Calu3 (cell line): Measurements from ENCODE around the gene HOOK2. TPM values are rescaled to one million over a fixed set of nuclear protein-coding genes. Genes with fewer than 3 reads are reported as not detected.

ENCODE experiments used
- BruUV-seq: library from RNA; stranded (reverse); fragments of 400-500 nt; replicated peaks from 2 replicates; lab custom pipeline; 2021; lab: Mats Ljungman, UMichigan
- CTCF ChIA-PET: fragments of 300-600 bp; sonication (Branson Sonifier 250); formaldehyde crosslinking; loops from one replicate; lab custom pipeline; 2022; ENCODE audit warnings: antibody characterized with exemption; lab: Charles Lee
- DNase-seq: peaks from one replicate; pipeline ENCODE4 v3.0.0; 2022
- H3K27ac Mint-ChIP-seq: one replicate; pipeline ENCODE4 v1.8.0; 2022; ENCODE audit warnings: mixed read lengths; ENCODE audit not compliant: unreplicated experiment
- H3K27me3 Mint-ChIP-seq: one replicate; pipeline ENCODE4 v1.8.0; 2022; ENCODE audit warnings: mixed read lengths; ENCODE audit not compliant: unreplicated experiment
- H3K36me3 Mint-ChIP-seq: one replicate; pipeline ENCODE4 v1.8.0; 2022; ENCODE audit warnings: mild to moderate bottlenecking, moderate library complexity, mixed read lengths; ENCODE audit not compliant: insufficient read depth, unreplicated experiment
- H3K4me1 Mint-ChIP-seq: one replicate; pipeline ENCODE4 v1.8.0; 2022; ENCODE audit warnings: mild to moderate bottlenecking, low read depth, mixed read lengths; ENCODE audit not compliant: unreplicated experiment
- H3K4me3 Mint-ChIP-seq: one replicate; pipeline ENCODE4 v1.8.0; 2022; ENCODE audit warnings: mild to moderate bottlenecking, low read depth, moderate library complexity, mixed read lengths; ENCODE audit not compliant: unreplicated experiment
- H3K9me3 Mint-ChIP-seq: one replicate; pipeline ENCODE4 v1.8.0; 2022; ENCODE audit warnings: low read depth, mixed read lengths; ENCODE audit not compliant: unreplicated experiment
- CTCF ChIP-seq: fragments of 200-600 bp; IDR thresholded peaks from one replicate; pipeline ENCODE4 v1.8.0; 2022; ENCODE audit warnings: antibody characterized with exemption; ENCODE audit not compliant: unreplicated experiment
- intact Hi-C: fragments of 100-400 bp; cut with micrococcal nuclease; formaldehyde crosslinking; loops from one replicate; pipeline ENCODE4 v1.10.0; 2022; ENCODE audit not compliant: unreplicated experiment
- total RNA-seq: library from RNA; stranded (reverse); gene quantifications from 2 replicates; pipeline ENCODE4 v1.2.3, GENCODE V29; 2022

Gene HOOK2
- total RNA-seq, 1 experiment from 2014 or later, result 69.0 TPM

- peaks cover 78% of the 10 kb centered on the region for H3K36me3 Mint-ChIP-seq
Observed at GRCh38 chr19:12793290-12794195, 18.2 kb upstream of the HOOK2 start.

DNA sequence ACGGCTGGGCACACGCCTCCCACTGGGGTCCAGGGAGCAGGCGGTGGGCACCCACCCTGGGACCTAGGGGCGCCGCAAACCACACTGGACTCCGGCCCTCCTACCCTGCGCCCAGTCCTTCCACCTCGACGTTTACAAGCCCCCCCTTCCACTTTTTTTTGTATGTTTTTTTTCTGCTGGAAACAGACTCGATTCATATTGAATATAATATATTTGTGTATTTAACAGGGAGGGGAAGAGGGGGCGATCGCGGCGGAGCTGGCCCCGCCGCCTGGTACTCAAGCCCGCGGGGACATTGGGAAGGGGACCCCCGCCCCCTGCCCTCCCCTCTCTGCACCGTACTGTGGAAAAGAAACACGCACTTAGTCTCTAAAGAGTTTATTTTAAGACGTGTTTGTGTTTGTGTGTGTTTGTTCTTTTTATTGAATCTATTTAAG lies 17.5 kb upstream of the HOOK2 start:
- H3K4me1 Mint-ChIP-seq, result peaks cover 36% of the 10 kb centered on the region
- peak overlapping the region; percentile 98 for H3K27ac Mint-ChIP-seq
- DNase-seq, result no peak
- TSS peak; percentile 71 for BruUV-seq
- H3K36me3 Mint-ChIP-seq, result peaks cover 76% of the 10 kb centered on the region
- CTCF ChIA-PET, result interaction anchor here (1.3 to 3.0 kb wide), 2 partner anchors 10 to 15 kb away, joined by 3 to 17 read pairs; no protein-coding TSS in a partner anchor
- intact Hi-C loops, result no loop called here
- peak overlapping the region; percentile 86 for H3K4me3 Mint-ChIP-seq
- no peak for TF ChIP-seq CTCF
- H3K9me3 Mint-ChIP-seq, result no peaks in the 10 kb centered on the region
- no peaks in the 10 kb centered on the region for H3K27me3 Mint-ChIP-seq

More at GRCh38 chr19:12793290-12794195, 18.2 kb upstream of the HOOK2 start:
- TF ChIP-seq CTCF, result no peak
- Mint-ChIP-seq H3K4me3 (peak overlapping the region; percentile 86), H3K27me3 (no peaks in the 10 kb centered on the region), H3K4me1 (peaks cover 31% of the 10 kb centered on the region), H3K9me3 (no peaks in the 10 kb centered on the region), H3K27ac (peak overlapping the region; percentile 98)
- BruUV-seq, result no TSS peak
- CTCF ChIA-PET, result interaction anchor here (1.3 to 3.0 kb wide), 2 partner anchors 11 to 15 kb away, joined by 3 to 17 read pairs; no protein-coding TSS in a partner anchor
- peak; percentile 91 for DNase-seq
- intact Hi-C loops, result no loop called here

DNA sequence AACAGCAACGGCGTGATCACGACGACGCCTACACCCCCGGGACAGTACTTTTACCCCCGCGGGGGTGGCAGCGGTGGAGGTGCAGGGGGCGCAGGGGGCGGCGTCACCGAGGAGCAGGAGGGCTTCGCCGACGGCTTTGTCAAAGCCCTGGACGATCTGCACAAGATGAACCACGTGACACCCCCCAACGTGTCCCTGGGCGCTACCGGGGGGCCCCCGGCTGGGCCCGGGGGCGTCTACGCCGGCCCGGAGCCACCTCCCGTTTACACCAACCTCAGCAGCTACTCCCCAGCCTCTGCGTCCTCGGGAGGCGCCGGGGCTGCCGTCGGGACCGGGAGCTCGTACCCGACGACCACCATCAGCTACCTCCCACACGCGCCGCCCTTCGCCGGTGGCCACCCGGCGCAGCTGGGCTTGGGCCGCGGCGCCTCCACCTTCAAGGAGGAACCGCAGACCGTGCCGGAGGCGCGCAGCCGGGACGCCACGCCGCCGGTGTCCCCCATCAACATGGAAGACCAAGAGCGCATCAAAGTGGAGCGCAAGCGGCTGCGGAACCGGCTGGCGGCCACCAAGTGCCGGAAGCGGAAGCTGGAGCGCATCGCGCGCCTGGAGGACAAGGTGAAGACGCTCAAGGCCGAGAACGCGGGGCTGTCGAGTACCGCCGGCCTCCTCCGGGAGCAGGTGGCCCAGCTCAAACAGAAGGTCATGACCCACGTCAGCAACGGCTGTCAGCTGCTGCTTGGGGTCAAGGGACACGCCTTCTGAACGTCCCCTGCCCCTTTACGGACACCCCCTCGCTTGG lies 16.9 kb upstream of the HOOK2 start:
- H3K27ac Mint-ChIP-seq, result peak overlapping the region; percentile 98
- H3K4me1 Mint-ChIP-seq, result peaks cover 36% of the 10 kb centered on the region
- H3K27me3 Mint-ChIP-seq, result no peaks in the 10 kb centered on the region
- TSS peak; percentile 83 for BruUV-seq
- peak overlapping the region; percentile 86 for H3K4me3 Mint-ChIP-seq
- intact Hi-C loops, result no loop called here
- H3K9me3 Mint-ChIP-seq, result no peaks in the 10 kb centered on the region
- CTCF ChIA-PET, result interaction anchor here (0.7 to 3.0 kb wide), 3 partner anchors 10 to 1268 kb away, joined by 3 to 17 read pairs (median 3); no protein-coding TSS in a partner anchor
- TF ChIP-seq CTCF, result no peak
- peak; percentile 49 for DNase-seq
- H3K36me3 Mint-ChIP-seq, result peaks cover 74% of the 10 kb centered on the region
